ENCODE measurements around the gene NFKBIA.

NFKBIA gene

GRCh38 chr14:35433826-35434225 is 29.3 kb upstream of the NFKBIA start:
- Histone ChIP-seq H4K20me1 (ENCODE audit: insufficient read depth, low read length) (no peaks in the 10 kb centered on the region), H3K27me3 (ENCODE audit: insufficient read depth, low read length, poor library complexity) (no peaks in the 10 kb centered on the region), H3K79me2 (ENCODE audit: insufficient read depth, low read length) (no peaks in the 10 kb centered on the region), H3K9ac (ENCODE audit: low read depth, low read length) (no peak overlapping the region), H3K36me3 (ENCODE audit: insufficient read depth, low read length) (no peaks in the 10 kb centered on the region), H3K9me3 (ENCODE audit: insufficient read depth, low read length, severe bottlenecking) (no peaks in the 10 kb centered on the region), H3K4me2 (ENCODE audit: insufficient read depth, low read length) (no peak overlapping the region), H3K4me3 (ENCODE audit: low read depth in 1 of 2, low read length in 2 of 2) (no peak overlapping the region), H3K4me1 (ENCODE audit: insufficient read depth, low read length) (no peaks in the 10 kb centered on the region), H3K27ac (ENCODE audit: low read length) (no peak overlapping the region), H2AFZ (ENCODE audit: low read depth, low read length) (no peak overlapping the region)
- no peak for TF ChIP-seq EZH2 (IDR thresholded peaks at IDR 0.05; ENCODE audit: borderline replicate concordance, low read depth, low read length, severe bottlenecking)
- TF ChIP-seq, protein P1, sequence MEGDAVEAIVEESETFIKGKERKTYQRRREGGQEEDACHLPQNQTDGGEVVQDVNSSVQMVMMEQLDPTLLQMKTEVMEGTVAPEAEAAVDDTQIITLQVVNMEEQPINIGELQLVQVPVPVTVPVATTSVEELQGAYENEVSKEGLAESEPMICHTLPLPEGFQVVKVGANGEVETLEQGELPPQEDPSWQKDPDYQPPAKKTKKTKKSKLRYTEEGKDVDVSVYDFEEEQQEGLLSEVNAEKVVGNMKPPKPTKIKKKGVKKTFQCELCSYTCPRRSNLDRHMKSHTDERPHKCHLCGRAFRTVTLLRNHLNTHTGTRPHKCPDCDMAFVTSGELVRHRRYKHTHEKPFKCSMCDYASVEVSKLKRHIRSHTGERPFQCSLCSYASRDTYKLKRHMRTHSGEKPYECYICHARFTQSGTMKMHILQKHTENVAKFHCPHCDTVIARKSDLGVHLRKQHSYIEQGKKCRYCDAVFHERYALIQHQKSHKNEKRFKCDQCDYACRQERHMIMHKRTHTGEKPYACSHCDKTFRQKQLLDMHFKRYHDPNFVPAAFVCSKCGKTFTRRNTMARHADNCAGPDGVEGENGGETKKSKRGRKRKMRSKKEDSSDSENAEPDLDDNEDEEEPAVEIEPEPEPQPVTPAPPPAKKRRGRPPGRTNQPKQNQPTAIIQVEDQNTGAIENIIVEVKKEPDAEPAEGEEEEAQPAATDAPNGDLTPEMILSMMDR (IDR thresholded peaks at IDR 0.05; ENCODE audit: borderline replicate concordance, extremely low read depth, low read length, poor library complexity, severe bottlenecking), result no peak
- DNase-seq (no peak), ATAC-seq (ENCODE audit: insufficient read depth, low read depth) (no peak)

DNA sequence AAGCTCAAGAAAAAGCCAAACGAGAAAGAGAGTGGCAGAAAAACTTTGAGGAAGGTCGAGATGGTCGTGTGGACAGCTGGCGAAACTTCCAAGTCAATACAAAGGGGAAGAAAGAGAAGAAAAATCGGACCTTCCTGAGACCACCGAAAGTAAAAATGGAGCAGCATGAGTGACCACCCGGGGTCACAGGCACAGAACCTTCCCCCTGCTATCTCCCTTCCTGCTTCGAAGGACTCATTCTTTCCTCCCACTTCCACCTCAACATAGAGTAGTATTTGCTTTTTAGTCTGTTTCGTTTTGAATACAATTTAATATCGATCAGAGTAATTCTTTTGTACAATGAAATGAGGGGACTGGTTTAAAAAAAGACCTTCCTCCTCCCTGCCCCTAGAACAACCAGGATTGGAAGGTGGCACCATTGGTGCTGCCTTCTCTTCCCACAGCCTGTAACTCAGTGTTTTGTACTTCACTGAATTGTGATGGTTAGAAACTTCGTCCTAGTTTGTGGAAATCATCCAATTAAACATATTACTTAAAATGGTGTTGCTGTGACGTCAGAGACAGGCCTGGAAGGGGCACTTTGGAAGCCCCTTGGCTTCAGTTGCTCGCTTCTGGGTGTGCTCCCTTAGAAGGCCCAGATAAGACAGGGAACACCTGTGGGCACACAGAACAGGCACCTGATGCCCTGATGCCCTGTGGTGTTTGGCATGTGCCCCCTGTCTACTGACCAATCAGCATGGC is 26.1 kb upstream of the NFKBIA start:
- Histone ChIP-seq H3K4me2 (ENCODE audit: insufficient read depth, low read length) (no peak overlapping the region), H4K20me1 (ENCODE audit: insufficient read depth, low read length) (no peaks in the 10 kb centered on the region), H3K9ac (ENCODE audit: low read depth, low read length) (no peak overlapping the region), H3K4me1 (ENCODE audit: insufficient read depth, low read length) (no peaks in the 10 kb centered on the region), H3K27me3 (ENCODE audit: insufficient read depth, low read length, poor library complexity) (no peaks in the 10 kb centered on the region), H3K27ac (ENCODE audit: low read length) (no peak overlapping the region), H3K36me3 (ENCODE audit: insufficient read depth, low read length) (no peaks in the 10 kb centered on the region), H3K9me3 (ENCODE audit: insufficient read depth, low read length, severe bottlenecking) (no peaks in the 10 kb centered on the region), H2AFZ (ENCODE audit: low read depth, low read length) (peak overlapping the region; percentile 34; the same call in 1 of the 2 replicates), H3K4me3 (ENCODE audit: low read depth in 1 of 2, low read length in 2 of 2) (no peak overlapping the region), H3K79me2 (ENCODE audit: insufficient read depth, low read length) (no peaks in the 10 kb centered on the region)
- ATAC-seq (ENCODE audit: insufficient read depth, low read depth) (no peak), DNase-seq (no peak)
- TF ChIP-seq, protein P1 (IDR thresholded peaks at IDR 0.05; ENCODE audit: borderline replicate concordance, extremely low read depth, low read length, poor library complexity, severe bottlenecking), result no peak

DNA sequence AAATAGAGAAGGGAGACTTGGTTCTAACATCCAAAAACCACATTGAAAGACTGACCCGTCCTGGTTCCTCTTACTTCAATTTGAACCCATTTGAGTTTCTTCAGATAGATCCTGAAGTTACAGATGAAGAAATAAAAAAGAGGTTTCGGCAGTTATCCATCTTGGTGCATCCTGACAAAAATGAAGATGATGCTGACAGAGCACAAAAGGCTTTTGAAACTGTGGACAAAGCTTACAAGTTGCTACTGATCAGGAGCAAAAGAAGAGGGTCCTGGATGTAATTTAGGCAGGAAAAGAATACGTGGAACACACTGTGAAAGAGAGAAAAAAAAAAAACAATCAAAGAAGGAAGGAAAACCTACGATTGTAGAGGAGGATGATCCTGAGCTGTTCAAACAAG is 25.4 kb upstream of the NFKBIA start:
- H4K20me1 ChIP-seq (ENCODE audit: insufficient read depth, low read length), result no peaks in the 10 kb centered on the region
- H3K27ac ChIP-seq (ENCODE audit: low read length), result no peak overlapping the region
- no peak for DNase-seq
- no peaks in the 10 kb centered on the region for H3K79me2 ChIP-seq (ENCODE audit: insufficient read depth, low read length)
- no peaks in the 10 kb centered on the region for H3K36me3 ChIP-seq (ENCODE audit: insufficient read depth, low read length)
- H3K9ac ChIP-seq (ENCODE audit: low read depth, low read length), result no peak overlapping the region
- H3K27me3 ChIP-seq (ENCODE audit: insufficient read depth, low read length, poor library complexity), result no peaks in the 10 kb centered on the region
- no peak for ATAC-seq (ENCODE audit: insufficient read depth, low read depth)
- H2AFZ ChIP-seq (ENCODE audit: low read depth, low read length), result peak overlapping the region; percentile 34
- TF ChIP-seq, protein P1 (IDR thresholded peaks at IDR 0.05; ENCODE audit: borderline replicate concordance, extremely low read depth, low read length, poor library complexity, severe bottlenecking), result no peak
- no peak for TF ChIP-seq EZH2 (IDR thresholded peaks at IDR 0.05; ENCODE audit: borderline replicate concordance, low read depth, low read length, severe bottlenecking)
- H3K9me3 ChIP-seq (ENCODE audit: insufficient read depth, low read length, severe bottlenecking), result no peaks in the 10 kb centered on the region
- no peak overlapping the region for H3K4me3 ChIP-seq (ENCODE audit: low read depth in 1 of 2, low read length in 2 of 2)
- H3K4me1 ChIP-seq (ENCODE audit: insufficient read depth, low read length), result no peaks in the 10 kb centered on the region
- no peak overlapping the region for H3K4me2 ChIP-seq (ENCODE audit: insufficient read depth, low read length)

All from DND-41 (cell line).